HG03571 (cell line): ENCODE data around the gene DHRS2.
"Not testable (repeated sequence)": the region's sequence is repeated elsewhere in the genome, so short reads cannot be mapped to it uniquely, and the experiment has no call there.

ENCODE experiments used
- ATAC-seq: cut with Tn5 transposase; IDR thresholded peaks from one replicate; pipeline ENCODE4 v1.9.1; 2021; ENCODE audit not compliant: unreplicated experiment

DHRS2 gene

GRCh38 chr14:23631702-23632460 lies 4.3 kb upstream of the DHRS2 start:
- peak; percentile 62 for ATAC-seq

- no peak for ATAC-seq
Measured at GRCh38 chr14:23632461-23633159, 3.6 kb upstream of the DHRS2 start.

DNA sequence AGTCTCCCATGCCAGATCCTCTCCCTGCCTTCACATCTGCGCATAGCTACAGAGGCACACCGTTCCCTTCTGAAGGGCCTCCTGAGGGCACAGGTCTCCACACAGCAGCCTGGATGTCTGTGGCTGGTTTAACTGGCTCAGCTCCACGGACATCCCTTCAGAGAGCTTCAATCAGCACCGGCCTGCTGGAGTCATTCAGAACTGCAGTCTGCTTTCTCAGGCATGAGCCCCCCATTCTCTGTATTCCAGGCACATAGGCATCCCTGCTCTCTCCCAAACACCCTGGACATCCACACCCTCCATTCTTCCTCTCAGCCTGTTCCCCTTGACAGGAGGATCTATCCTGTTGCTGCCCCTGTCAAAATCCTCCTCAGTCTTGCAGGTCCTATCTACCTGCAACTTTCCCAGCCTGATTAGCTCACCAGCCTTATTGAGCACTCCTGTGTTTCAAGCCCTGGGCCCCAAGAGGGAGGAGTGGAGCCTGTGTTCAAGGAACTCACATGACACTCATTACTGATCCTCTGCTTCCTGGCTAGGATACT lies 2.9 kb upstream of the DHRS2 start:
- no peak for ATAC-seq

- ATAC-seq: not testable (repeated sequence)
Measured at GRCh38 chr14:23634698-23635412, 1.3 kb upstream of the DHRS2 start.

DNA sequence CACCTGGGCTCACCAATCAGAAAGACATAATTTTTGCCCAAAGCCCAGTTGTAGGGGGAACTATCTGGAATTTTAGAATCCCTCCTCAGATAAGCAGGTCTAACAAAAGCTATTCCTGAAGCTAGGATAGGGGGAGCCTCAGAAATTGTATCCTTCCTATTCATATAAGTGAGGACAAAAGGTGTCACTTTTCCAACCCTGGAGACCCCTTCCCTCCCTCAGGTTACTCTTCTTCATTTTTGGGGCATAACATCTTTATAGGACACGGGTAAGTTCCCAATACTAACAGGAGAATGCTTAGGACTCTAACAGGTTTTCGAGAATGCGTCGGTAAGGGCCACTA lies 1.1 kb downstream of the DHRS2 start:
- not testable (repeated sequence) for ATAC-seq

- not testable (repeated sequence) for ATAC-seq
Measured at GRCh38 chr14:23637655-23638413, 1.7 kb downstream of the DHRS2 start.

DNA sequence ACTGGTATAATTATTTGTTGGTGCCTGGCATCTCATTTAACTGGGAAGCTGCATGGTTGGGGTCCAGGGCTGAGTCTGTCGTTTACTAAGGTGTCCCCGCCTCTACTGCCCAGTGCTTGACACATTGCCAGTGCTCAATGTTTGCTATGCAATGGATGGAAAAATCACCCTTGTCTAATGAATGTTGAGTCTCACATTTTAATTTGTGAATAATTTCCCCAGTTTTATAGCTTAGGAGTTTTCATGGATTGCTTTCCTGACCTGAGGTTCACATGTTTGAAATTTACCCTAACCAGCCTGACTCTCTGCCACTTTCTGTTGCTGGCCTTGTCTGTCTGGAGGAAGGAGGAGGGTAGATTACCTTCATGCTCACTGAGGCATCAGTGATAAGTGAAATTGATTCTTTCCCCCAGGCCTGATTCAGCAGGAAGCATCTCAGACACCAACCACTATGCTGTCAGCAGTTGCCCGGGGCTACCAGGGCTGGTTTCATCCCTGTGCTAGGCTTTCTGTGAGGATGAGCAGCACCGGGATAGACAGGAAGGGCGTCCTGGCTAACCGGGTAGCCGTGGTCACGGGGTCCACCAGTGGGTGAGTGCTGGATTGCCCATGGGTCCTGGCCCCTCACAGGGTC lies 2.4 kb downstream of the DHRS2 start:
- no peak for ATAC-seq

DNA sequence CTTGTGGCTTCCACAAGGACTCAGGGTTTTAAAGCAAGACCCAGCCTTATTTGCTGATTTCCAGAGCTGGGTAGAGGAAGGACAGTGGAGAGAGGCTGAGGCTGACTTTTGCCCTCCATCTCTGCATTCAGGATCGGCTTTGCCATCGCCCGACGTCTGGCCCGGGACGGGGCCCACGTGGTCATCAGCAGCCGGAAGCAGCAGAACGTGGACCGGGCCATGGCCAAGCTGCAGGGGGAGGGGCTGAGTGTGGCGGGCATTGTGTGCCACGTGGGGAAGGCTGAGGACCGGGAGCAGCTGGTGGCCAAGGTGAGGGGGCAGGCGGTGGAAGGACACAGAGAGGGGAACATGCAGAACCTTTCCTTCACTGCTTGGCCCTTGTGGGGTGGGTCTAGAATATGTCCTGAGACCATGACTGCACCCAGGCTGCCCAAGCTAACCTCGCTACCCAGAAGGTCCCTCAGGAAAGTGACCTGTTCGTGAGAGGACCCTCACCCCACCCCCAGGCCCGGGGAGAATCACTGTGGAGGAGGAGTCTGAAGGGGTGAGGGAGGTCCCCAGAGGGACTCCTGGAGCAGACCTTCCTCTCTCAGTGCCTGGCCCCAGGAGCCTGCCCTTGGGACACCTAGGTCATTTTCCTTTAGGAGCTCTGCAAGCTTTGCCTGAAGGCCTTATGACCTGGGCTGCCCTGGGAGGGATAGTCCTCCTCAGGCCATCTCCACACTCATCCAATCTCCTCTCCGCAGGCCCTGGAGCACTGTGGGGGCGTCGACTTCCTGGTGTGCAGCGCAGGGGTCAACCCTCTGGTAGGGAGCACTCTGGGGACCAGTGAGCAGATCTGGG lies 3.1 kb downstream of the DHRS2 start:
- no peak for ATAC-seq

DNA sequence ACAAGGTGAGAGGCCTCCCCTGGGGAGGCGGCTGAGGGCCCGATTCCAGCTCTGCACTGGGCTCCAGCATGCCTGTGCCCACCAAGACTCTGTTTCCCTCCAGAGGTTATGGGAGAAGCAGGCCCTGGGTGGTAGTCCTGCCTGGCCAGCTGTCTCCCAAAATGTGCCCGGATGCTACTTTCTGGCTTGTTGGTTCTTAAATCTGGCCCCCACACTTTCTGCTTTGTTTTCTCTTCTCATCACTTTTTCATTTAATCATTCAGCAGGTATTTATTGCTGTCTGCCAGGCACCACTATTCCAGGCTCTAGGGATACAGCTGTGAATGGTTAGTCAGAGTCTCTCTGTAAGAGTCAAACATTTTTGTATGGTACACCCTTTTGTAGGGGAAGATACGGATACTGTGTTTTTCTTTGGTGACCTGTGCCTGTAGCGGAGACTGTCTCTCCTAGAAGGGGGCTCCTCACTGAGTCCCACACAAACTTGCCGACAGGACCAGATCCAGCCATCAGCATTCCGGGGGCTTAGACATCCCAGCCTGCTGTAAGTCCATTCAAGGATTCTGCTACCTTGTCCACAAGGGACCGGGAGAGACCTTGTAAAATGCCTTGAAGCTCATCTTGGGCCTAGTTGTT lies 3.8 kb downstream of the DHRS2 start:
- no peak for ATAC-seq

GRCh38 chr14:23640524-23641141 lies 4.5 kb downstream of the DHRS2 start:
- no peak for ATAC-seq

DNA sequence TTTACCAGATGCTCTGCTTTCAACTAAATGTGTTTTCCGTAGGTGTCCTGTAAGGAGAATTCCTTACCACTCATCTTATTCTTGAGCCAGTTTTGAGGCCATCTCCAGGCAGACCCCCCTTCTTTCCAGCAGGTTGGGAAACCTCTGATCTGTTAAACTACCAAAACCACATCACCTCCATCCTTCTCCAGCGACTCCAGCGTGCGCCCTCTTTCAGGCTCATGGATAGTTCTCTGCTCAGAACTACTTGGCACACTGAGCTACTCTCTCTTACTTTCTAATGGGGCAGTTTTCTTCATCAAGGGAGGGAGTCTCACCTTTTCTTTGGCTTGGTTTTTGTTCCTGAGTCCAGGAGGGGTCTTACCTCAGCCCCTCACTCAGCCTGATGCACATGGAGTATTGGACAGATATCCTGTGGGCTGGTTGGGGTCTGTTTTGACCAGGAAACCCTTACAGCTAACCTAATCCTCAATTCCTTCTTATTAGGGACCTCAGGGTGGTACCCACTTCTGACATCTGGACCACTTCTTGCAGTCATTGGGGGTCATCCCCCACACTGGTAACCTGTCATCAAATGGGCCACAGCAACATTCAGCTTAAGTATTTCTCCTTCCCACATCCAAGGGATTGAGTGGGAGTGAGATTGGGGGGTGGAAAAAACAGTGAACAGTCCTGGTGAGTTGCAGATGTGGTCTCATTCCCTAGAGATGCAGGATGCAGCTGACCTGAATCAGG lies 5.2 kb downstream of the DHRS2 start:
- ATAC-seq: no peak

- ATAC-seq: no peak
Measured at GRCh38 chr14:23641915-23642588, 5.9 kb downstream of the DHRS2 start.

- no peak for ATAC-seq
Measured at GRCh38 chr14:23643533-23644194, 7.5 kb downstream of the DHRS2 start.

- ATAC-seq: no peak
Measured at GRCh38 chr14:23644195-23644918, 8.2 kb downstream of the DHRS2 start.

DNA sequence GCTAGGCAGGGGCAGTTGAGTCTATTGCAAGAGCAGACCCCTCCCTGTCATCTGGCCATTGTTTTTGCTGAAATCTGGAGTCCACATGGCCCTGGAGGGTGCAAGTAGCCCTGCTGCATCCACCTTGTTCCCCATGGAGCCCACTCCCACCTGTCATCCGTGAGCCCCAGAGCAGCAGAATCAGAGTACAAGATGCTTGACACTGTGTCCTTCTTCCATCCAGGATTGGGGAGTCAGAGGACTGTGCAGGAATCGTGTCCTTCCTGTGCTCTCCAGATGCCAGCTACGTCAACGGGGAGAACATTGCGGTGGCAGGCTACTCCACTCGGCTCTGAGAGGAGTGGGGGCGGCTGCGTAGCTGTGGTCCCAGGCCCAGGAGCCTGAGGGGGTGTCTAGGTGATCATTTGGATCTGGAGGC lies 8.8 kb downstream of the DHRS2 start:
- no peak for ATAC-seq

DNA sequence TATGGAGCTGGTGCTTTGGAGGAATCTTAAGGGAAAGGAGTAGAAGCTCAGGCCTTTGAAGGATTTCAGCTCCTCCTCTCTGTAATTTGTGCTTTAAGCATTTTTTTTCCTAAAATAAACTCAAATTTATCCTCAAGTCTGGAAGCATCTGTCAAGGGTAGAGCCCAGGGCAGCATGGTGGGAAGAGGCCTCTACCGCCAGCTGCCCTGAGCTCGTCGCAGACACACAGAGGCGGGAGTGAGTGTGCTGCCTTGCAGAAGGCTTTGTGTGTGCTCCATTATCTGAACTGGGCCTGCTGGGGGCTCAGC lies 9.3 kb downstream of the DHRS2 start:
- ATAC-seq: no peak
